Activated naive CD4-positive, alpha-beta T cell treated with anti-CD3 and anti-CD28 coated beads for 36 hours (primary cell): Measurements from ENCODE around the gene IGSF9B. TPM values are rescaled to one million over a fixed set of nuclear protein-coding genes. Genes with fewer than 3 reads are reported as not detected.

ENCODE experiments used
- CTCF ChIA-PET: fragments of 350-600 bp; sonication (Branson Sonifier 250); formaldehyde crosslinking; loops from one replicate; lab custom pipeline; 2021; ENCODE audit warnings: antibody characterized with exemption; lab: Charles Lee
- DNase-seq: peaks from one replicate; pipeline ENCODE4 v3.0.0-alpha.2; 2020
- H3K27ac Mint-ChIP-seq: one replicate; pipeline ENCODE4 v1.8.0; 2021; ENCODE audit warnings: mild to moderate bottlenecking, mixed read lengths
- H3K27me3 Mint-ChIP-seq: one replicate; pipeline ENCODE4 v1.8.0; 2021; ENCODE audit warnings: low read depth, mixed read lengths
- H3K36me3 Mint-ChIP-seq: one replicate; pipeline ENCODE4 v1.8.0; 2021; ENCODE audit warnings: low read depth, mixed read lengths
- H3K4me1 Mint-ChIP-seq: one replicate; pipeline ENCODE4 v1.8.0; 2021; ENCODE audit warnings: low read depth, mixed read lengths
- H3K4me3 Mint-ChIP-seq: one replicate; pipeline ENCODE4 v1.8.0; 2021; ENCODE audit warnings: mild to moderate bottlenecking, moderate library complexity, mixed read lengths
- H3K9me3 Mint-ChIP-seq: one replicate; pipeline ENCODE4 v1.8.0; 2021; ENCODE audit warnings: mixed read lengths
- intact Hi-C: fragments of 100-400 bp; cut with micrococcal nuclease; formaldehyde crosslinking; loops from one replicate; pipeline ENCODE4 v1.15.1; 2023
- total RNA-seq, 2 experiments: library from RNA; stranded (reverse); gene quantifications; one replicate each; pipeline ENCODE4 v1.2.3, GENCODE V29; 2021

Gene IGSF9B
- total RNA-seq, 2 experiments from 2014 or later, result 26.5 to 34.0 TPM

DNA sequence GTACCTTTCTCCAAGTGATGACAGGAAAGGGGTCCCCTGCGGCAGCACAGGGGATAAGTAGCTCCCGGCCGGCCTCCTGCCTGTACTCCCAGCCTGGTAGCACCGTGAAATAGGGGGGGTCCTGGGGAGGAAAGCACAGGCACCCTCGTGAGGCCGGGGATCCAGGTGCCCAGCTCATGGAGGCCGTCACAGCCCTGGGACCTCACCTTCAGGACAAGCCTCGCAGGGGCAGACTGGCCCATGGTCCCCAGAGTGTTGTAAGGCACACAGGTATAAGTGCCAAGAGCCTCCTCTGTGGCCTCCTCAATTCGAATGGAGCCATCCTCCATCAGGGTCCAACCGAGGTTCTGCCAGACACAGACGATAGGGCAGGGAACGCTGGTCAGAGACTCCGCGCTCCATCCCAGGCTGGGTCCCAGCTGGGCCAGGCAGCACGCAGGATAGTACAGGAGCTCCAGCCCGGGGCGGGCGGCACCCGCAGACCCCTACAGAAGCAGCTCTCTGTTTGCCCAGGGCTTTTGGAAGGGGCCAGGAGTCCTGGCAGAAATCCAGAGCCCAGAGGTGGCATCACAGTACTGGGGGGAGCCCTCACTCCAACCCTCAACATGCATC lies 25.2 kb downstream of the IGSF9B start:
- H3K36me3 Mint-ChIP-seq, result peaks cover 20% of the 10 kb centered on the region
- H3K9me3 Mint-ChIP-seq, result no peaks in the 10 kb centered on the region
- H3K27me3 Mint-ChIP-seq, result no peaks in the 10 kb centered on the region
- intact Hi-C loops, result no loop called here
- CTCF ChIA-PET, result interaction anchor here (1.2 kb wide), 1 partner anchor 15 kb away, joined by 3 read pairs; no protein-coding TSS in a partner anchor
- no peak overlapping the region for H3K4me3 Mint-ChIP-seq
- DNase-seq, result no peak
- H3K27ac Mint-ChIP-seq, result no peak overlapping the region
- peaks cover 32% of the 10 kb centered on the region for H3K4me1 Mint-ChIP-seq

- Mint-ChIP-seq H3K4me1 (peaks cover 32% of the 10 kb centered on the region), H3K27ac (no peak overlapping the region), H3K27me3 (no peaks in the 10 kb centered on the region), H3K9me3 (no peaks in the 10 kb centered on the region), H3K36me3 (peaks cover 17% of the 10 kb centered on the region), H3K4me3 (no peak overlapping the region)
- intact Hi-C loops, result no loop called here
- DNase-seq, result no peak
- CTCF ChIA-PET, result interaction anchor here (1.0 to 1.2 kb wide), 2 partner anchors 8 to 16 kb away, joined by 3 to 4 read pairs; no protein-coding TSS in a partner anchor
Measured at GRCh38 chr11:133930767-133931448, 25.9 kb downstream of the IGSF9B start.

- no peak for DNase-seq
- Mint-ChIP-seq H3K27ac (no peak overlapping the region), H3K9me3 (no peaks in the 10 kb centered on the region), H3K4me3 (no peak overlapping the region), H3K27me3 (no peaks in the 10 kb centered on the region), H3K36me3 (peaks cover 19% of the 10 kb centered on the region), H3K4me1 (peaks cover 32% of the 10 kb centered on the region)
- intact Hi-C loops, result no loop called here
- CTCF ChIA-PET, result interaction anchor here (1.0 kb wide), 1 partner anchor 9 kb away, joined by 4 read pairs; no protein-coding TSS in a partner anchor
Measured at GRCh38 chr11:133930053-133930766, 26.6 kb downstream of the IGSF9B start.

- H3K4me1 Mint-ChIP-seq, result peaks cover 27% of the 10 kb centered on the region
- CTCF ChIA-PET, result no interaction called here
- intact Hi-C loops, result loop anchor here (1.0 to 10.0 kb wide), 3 partner anchors 296 to 405 kb away; partner anchors contain the start of genes ACAD8, GLB1L2 and THYN1
- peak; percentile 32 for DNase-seq
- H3K27ac Mint-ChIP-seq, result peak overlapping the region; percentile 71
- no peaks in the 10 kb centered on the region for H3K27me3 Mint-ChIP-seq
- peaks cover 16% of the 10 kb centered on the region for H3K36me3 Mint-ChIP-seq
- H3K9me3 Mint-ChIP-seq, result no peaks in the 10 kb centered on the region
- H3K4me3 Mint-ChIP-seq, result no peak overlapping the region
Measured at GRCh38 chr11:133929401-133930052, 27.2 kb downstream of the IGSF9B start.

- no peaks in the 10 kb centered on the region for H3K9me3 Mint-ChIP-seq
- DNase-seq, result peak; percentile 90
- peaks cover 27% of the 10 kb centered on the region for H3K4me1 Mint-ChIP-seq
- CTCF ChIA-PET, result interaction anchor here (0.6 to 3.3 kb wide), 21 partner anchors 9 to 247 kb away, joined by 3 to 32 read pairs (median 5); partner anchors contain the start of gene IGSF9B
- H3K27me3 Mint-ChIP-seq, result no peaks in the 10 kb centered on the region
- intact Hi-C loops, result loop anchor here (1.0 to 10.0 kb wide), 8 partner anchors 17 to 406 kb away; partner anchors contain the start of genes ACAD8, GLB1L2 and THYN1
- peak overlapping the region; percentile 1 for H3K4me3 Mint-ChIP-seq
- H3K27ac Mint-ChIP-seq, result peak overlapping the region; percentile 71
- peaks cover 16% of the 10 kb centered on the region for H3K36me3 Mint-ChIP-seq
Measured at GRCh38 chr11:133928628-133929059, 28.1 kb downstream of the IGSF9B start.

GRCh38 chr11:133927690-133928627 lies 28.8 kb downstream of the IGSF9B start:
- intact Hi-C loops, result loop anchor here (1.0 to 10.0 kb wide), 8 partner anchors 17 to 407 kb away; partner anchors contain the start of genes ACAD8, GLB1L2 and THYN1
- H3K27me3 Mint-ChIP-seq, result no peaks in the 10 kb centered on the region
- H3K27ac Mint-ChIP-seq, result peak overlapping the region; percentile 71
- H3K9me3 Mint-ChIP-seq, result no peaks in the 10 kb centered on the region
- peaks cover 27% of the 10 kb centered on the region for H3K4me1 Mint-ChIP-seq
- H3K4me3 Mint-ChIP-seq, result peak overlapping the region; percentile 54
- H3K36me3 Mint-ChIP-seq, result peaks cover 16% of the 10 kb centered on the region
- CTCF ChIA-PET, result interaction anchor here (0.6 to 3.3 kb wide), 32 partner anchors 8 to 248 kb away, joined by 3 to 32 read pairs (median 4); partner anchors contain the start of gene IGSF9B
- DNase-seq, result peak; percentile 79

GRCh38 chr11:133926466-133927246 lies 30.1 kb downstream of the IGSF9B start:
- Mint-ChIP-seq H3K36me3 (peaks cover 19% of the 10 kb centered on the region), H3K4me1 (peaks cover 27% of the 10 kb centered on the region), H3K27me3 (no peaks in the 10 kb centered on the region), H3K27ac (no peak overlapping the region), H3K9me3 (no peaks in the 10 kb centered on the region), H3K4me3 (no peak overlapping the region)
- intact Hi-C loops, result loop anchor here (1.0 to 10.0 kb wide), 2 partner anchors 119 to 408 kb away; partner anchors contain the start of gene GLB1L2
- DNase-seq, result no peak
- CTCF ChIA-PET, result interaction anchor here (1.0 to 3.3 kb wide), 15 partner anchors 16 to 203 kb away, joined by 3 to 32 read pairs (median 7); no protein-coding TSS in a partner anchor

GRCh38 chr11:133925756-133926155 lies 31.0 kb downstream of the IGSF9B start:
- Mint-ChIP-seq H3K9me3 (no peaks in the 10 kb centered on the region), H3K4me1 (peaks cover 27% of the 10 kb centered on the region), H3K36me3 (peaks cover 26% of the 10 kb centered on the region), H3K4me3 (no peak overlapping the region), H3K27me3 (no peaks in the 10 kb centered on the region), H3K27ac (no peak overlapping the region)
- no peak for DNase-seq
- CTCF ChIA-PET, result interaction anchor here (3.3 kb wide), 1 partner anchor 20 kb away, joined by 32 read pairs; no protein-coding TSS in a partner anchor
- intact Hi-C loops, result loop anchor here (10.0 kb wide), 1 partner anchor 409 kb away; the partner anchor contains the start of gene GLB1L2

DNA sequence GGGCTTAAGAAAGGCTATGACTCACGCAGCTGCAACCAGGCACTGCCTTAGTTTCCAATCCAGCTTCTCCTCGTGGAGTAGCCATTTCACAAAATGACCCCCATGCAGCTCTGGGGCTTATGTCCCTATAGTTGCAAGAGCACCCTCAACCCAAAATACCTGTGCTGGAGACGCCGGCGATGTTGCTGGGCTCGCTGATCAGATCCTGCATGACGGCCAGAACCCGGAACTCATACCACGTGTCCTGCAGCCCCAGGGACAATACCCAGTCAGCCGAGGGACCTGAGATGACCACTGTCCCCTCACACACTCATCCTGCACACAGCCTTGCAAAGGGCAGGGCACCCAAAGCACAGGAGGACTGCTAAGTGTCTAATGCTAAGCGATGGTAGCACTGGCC lies 32.1 kb downstream of the IGSF9B start:
- H3K4me3 Mint-ChIP-seq, result no peak overlapping the region
- H3K4me1 Mint-ChIP-seq, result peaks cover 23% of the 10 kb centered on the region
- no peak for DNase-seq
- intact Hi-C loops, result loop anchor here (10.0 kb wide), 1 partner anchor 410 kb away; the partner anchor contains the start of gene GLB1L2
- CTCF ChIA-PET, result interaction anchor here (0.6 to 1.1 kb wide), 4 partner anchors 8 to 216 kb away, joined by 3 to 4 read pairs (median 3); no protein-coding TSS in a partner anchor
- no peaks in the 10 kb centered on the region for H3K9me3 Mint-ChIP-seq
- H3K27ac Mint-ChIP-seq, result no peak overlapping the region
- H3K36me3 Mint-ChIP-seq, result peaks cover 28% of the 10 kb centered on the region
- H3K27me3 Mint-ChIP-seq, result no peaks in the 10 kb centered on the region
